OCI-LY3 (cell line): ENCODE measurements around the gene EIF3F.

Source experiments
- EZH2phosphoT487 ChIP-seq: fragments of 200-600 bp; shearing (Covaris generic); IDR thresholded peaks from 2 replicates; pipeline ENCODE4 v1.6.1; 2018; ENCODE audit warnings: antibody characterized with exemption, mixed run types, low read depth
- TF ChIP-seq, protein P1 (sequence below): fragments of 200-600, 300-600 bp; sonication (generic); IDR thresholded peaks from 2 replicates; pipeline ENCODE4 v1.5.1; 2014; ENCODE audit warnings: antibody characterized with exemption, low read length, low read depth

DNA sequence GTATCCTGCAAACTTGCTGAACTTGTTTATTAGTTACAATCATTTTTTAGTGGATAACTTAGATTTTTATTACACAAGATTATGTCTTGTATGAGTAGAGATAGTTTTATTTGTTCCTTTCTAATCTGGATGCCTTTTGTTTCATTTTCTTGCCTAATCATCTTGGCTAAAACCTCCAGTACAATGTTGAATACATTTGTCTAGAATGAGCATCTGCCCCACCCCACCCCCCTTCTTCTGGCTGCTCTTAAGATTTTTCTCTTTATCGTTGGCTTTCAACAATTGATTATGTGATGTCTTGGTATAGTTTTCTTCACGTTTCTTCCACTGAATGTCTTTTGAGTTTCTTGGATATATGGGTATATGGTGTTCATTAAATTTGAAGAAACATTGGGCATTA, 56.6 kb downstream of the EIF3F start:
- no peak for TF ChIP-seq EZH2phosphoT487
- TF ChIP-seq, protein P1, sequence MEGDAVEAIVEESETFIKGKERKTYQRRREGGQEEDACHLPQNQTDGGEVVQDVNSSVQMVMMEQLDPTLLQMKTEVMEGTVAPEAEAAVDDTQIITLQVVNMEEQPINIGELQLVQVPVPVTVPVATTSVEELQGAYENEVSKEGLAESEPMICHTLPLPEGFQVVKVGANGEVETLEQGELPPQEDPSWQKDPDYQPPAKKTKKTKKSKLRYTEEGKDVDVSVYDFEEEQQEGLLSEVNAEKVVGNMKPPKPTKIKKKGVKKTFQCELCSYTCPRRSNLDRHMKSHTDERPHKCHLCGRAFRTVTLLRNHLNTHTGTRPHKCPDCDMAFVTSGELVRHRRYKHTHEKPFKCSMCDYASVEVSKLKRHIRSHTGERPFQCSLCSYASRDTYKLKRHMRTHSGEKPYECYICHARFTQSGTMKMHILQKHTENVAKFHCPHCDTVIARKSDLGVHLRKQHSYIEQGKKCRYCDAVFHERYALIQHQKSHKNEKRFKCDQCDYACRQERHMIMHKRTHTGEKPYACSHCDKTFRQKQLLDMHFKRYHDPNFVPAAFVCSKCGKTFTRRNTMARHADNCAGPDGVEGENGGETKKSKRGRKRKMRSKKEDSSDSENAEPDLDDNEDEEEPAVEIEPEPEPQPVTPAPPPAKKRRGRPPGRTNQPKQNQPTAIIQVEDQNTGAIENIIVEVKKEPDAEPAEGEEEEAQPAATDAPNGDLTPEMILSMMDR: no peak
